ENCODE data around the gene GLO1. TPM values are rescaled to one million over a fixed set of nuclear protein-coding genes. Genes with fewer than 3 reads are reported as not detected.

GLO1 gene
- total RNA-seq, 2 experiments from 2014 or later, result 132 to 133 TPM

GRCh38 chr6:38650207-38650752, 52.7 kb downstream of the GLO1 start:
- POLR2A ChIA-PET, result no interaction called here
- CTCF ChIA-PET, result no interaction called here
- Mint-ChIP-seq H3K27me3 (no peaks in the 10 kb centered on the region), H3K9me3 (no peaks in the 10 kb centered on the region), H3K4me1 (ENCODE audit: low read depth) (no peaks in the 10 kb centered on the region), H3K27ac (no peak overlapping the region), H3K4me3 (no peak overlapping the region), H3K36me3 (peaks cover 5% of the 10 kb centered on the region)
- DNase-seq, result no peak
- intact Hi-C loops (cut with micrococcal nuclease), result no loop called here

- DNase-seq, result no peak
- H3K36me3 Mint-ChIP-seq, result peaks cover 5% of the 10 kb centered on the region
- CTCF ChIA-PET, result no interaction called here
- no peaks in the 10 kb centered on the region for H3K9me3 Mint-ChIP-seq
- no peaks in the 10 kb centered on the region for H3K27me3 Mint-ChIP-seq
- H3K4me1 Mint-ChIP-seq (ENCODE audit: low read depth), result no peaks in the 10 kb centered on the region
- intact Hi-C loops (cut with micrococcal nuclease), result no loop called here
- POLR2A ChIA-PET, result no interaction called here
- no peak overlapping the region for H3K27ac Mint-ChIP-seq
- no peak overlapping the region for H3K4me3 Mint-ChIP-seq
Measured at GRCh38 chr6:38649744-38650143, 53.2 kb downstream of the GLO1 start.

- no peak overlapping the region for H3K27ac Mint-ChIP-seq
- POLR2A ChIA-PET, result no interaction called here
- H3K9me3 Mint-ChIP-seq, result no peaks in the 10 kb centered on the region
- peaks cover 5% of the 10 kb centered on the region for H3K36me3 Mint-ChIP-seq
- intact Hi-C loops (cut with micrococcal nuclease), result no loop called here
- no peaks in the 10 kb centered on the region for H3K4me1 Mint-ChIP-seq (ENCODE audit: low read depth)
- CTCF ChIA-PET, result no interaction called here
- no peak for DNase-seq
- no peak overlapping the region for H3K4me3 Mint-ChIP-seq
- no peaks in the 10 kb centered on the region for H3K27me3 Mint-ChIP-seq
Measured at GRCh38 chr6:38648629-38649028, 54.3 kb downstream of the GLO1 start.

- no peaks in the 10 kb centered on the region for H3K9me3 Mint-ChIP-seq
- ChIA-PET POLR2A (no interaction called here), CTCF (no interaction called here)
- DNase-seq, result no peak
- intact Hi-C loops (cut with micrococcal nuclease), result no loop called here
- no peak overlapping the region for H3K4me3 Mint-ChIP-seq
- H3K4me1 Mint-ChIP-seq (ENCODE audit: low read depth), result peaks cover 5% of the 10 kb centered on the region
- no peak overlapping the region for H3K27ac Mint-ChIP-seq
- H3K27me3 Mint-ChIP-seq, result no peaks in the 10 kb centered on the region
- H3K36me3 Mint-ChIP-seq, result peaks cover 3% of the 10 kb centered on the region
Measured at GRCh38 chr6:38646166-38646878, 56.6 kb downstream of the GLO1 start.

- H3K36me3 Mint-ChIP-seq, result no peaks in the 10 kb centered on the region
- H3K4me3 Mint-ChIP-seq, result no peak overlapping the region
- peaks cover 13% of the 10 kb centered on the region for H3K4me1 Mint-ChIP-seq (ENCODE audit: low read depth)
- DNase-seq, result no peak
- H3K9me3 Mint-ChIP-seq, result no peaks in the 10 kb centered on the region
- H3K27ac Mint-ChIP-seq, result no peak overlapping the region
- ChIA-PET CTCF (no interaction called here), POLR2A (no interaction called here)
- intact Hi-C loops (cut with micrococcal nuclease), result no loop called here
- H3K27me3 Mint-ChIP-seq, result no peaks in the 10 kb centered on the region
Measured at GRCh38 chr6:38644951-38645350, 58.0 kb downstream of the GLO1 start.

GRCh38 chr6:38640216-38640909, 62.6 kb downstream of the GLO1 start:
- intact Hi-C loops (cut with micrococcal nuclease), result no loop called here

GRCh38 chr6:38639498-38640215, 63.3 kb downstream of the GLO1 start, which contains the start of gene BTBD9:
BTBD9 (minus strand) TSS chr6:38639929.
- H3K27ac Mint-ChIP-seq, result peak within 1 kb of the TSS; percentile 90
- POLR2A ChIA-PET, result no interaction called here

More at GRCh38 chr6:38640216-38640909, 62.6 kb downstream of the GLO1 start:
- peak overlapping the region; percentile 88 for H3K4me3 Mint-ChIP-seq
- H3K36me3 Mint-ChIP-seq, result no peaks in the 10 kb centered on the region
- ChIA-PET POLR2A (no interaction called here), CTCF (no interaction called here)
- H3K27ac Mint-ChIP-seq, result peak overlapping the region; percentile 90
- DNase-seq, result no peak
- peaks cover 45% of the 10 kb centered on the region for H3K4me1 Mint-ChIP-seq (ENCODE audit: low read depth)
- H3K9me3 Mint-ChIP-seq, result no peaks in the 10 kb centered on the region
- no peaks in the 10 kb centered on the region for H3K27me3 Mint-ChIP-seq

DNA sequence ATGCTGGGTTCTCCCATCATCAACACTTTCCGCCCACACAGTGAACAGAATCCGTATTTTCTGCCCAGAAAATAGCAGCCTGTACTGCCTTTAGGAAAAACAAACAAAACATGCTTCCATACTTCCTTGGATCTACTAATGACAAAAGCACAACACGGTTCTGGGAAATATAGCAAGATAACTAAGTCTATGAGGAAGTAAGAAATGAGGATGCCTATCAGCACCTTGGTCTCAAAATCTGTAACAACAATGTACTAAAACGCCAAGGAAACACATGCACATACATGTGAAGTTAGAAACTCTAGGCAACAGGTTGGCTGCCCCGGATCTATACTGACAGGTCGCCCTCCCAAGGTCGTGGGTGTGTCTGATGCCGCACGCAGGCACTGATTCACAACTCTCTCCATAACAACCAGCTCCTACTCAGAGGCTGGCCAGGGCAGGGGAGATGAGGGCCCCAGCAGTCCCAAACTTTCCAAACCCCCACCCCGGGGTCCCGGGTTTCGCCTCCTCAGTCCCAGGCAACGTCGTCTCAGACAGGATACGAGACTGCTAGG, 63.9 kb downstream of the GLO1 start:
- Mint-ChIP-seq H3K27me3 (no peaks in the 10 kb centered on the region), H3K4me1 (ENCODE audit: low read depth) (peaks cover 54% of the 10 kb centered on the region), H3K27ac (peak overlapping the region; percentile 90), H3K4me3 (peak overlapping the region; percentile 88), H3K36me3 (no peaks in the 10 kb centered on the region), H3K9me3 (no peaks in the 10 kb centered on the region)
- intact Hi-C loops (cut with micrococcal nuclease), result loop anchor here (1.0 to 5.0 kb wide), 5 partner anchors 47 to 1207 kb away; partner anchors contain the start of genes CMTR1, GLO1 and ZFAND3
- peak; percentile 80 for DNase-seq
- CTCF ChIA-PET, result interaction anchor here (1.4 kb wide), 1 partner anchor 68 kb away, joined by 5 read pairs; no protein-coding TSS in a partner anchor
- POLR2A ChIA-PET, result no interaction called here

More at GRCh38 chr6:38639498-38640215, 63.3 kb downstream of the GLO1 start, which contains the start of gene BTBD9:
- no peaks in the 10 kb centered on the region for H3K9me3 Mint-ChIP-seq
- no peaks in the 10 kb centered on the region for H3K27me3 Mint-ChIP-seq
- no peaks in the 10 kb centered on the region for H3K36me3 Mint-ChIP-seq
- intact Hi-C loops (cut with micrococcal nuclease), result loop anchor here (1.0 to 5.0 kb wide), 5 partner anchors 47 to 1207 kb away; partner anchors contain the start of genes CMTR1, GLO1 and ZFAND3
- H3K4me1 Mint-ChIP-seq (ENCODE audit: low read depth), result peaks cover 48% of the 10 kb centered on the region
- CTCF ChIA-PET, result interaction anchor here (1.4 kb wide), 1 partner anchor 69 kb away, joined by 5 read pairs; no protein-coding TSS in a partner anchor
- peak within 1 kb of the TSS; percentile 88 for H3K4me3 Mint-ChIP-seq
- DNase-seq, result peak; percentile 87

GRCh38 chr6:38637756-38638155, 65.2 kb downstream of the GLO1 start:
- DNase-seq, result no peak
- intact Hi-C loops (cut with micrococcal nuclease), result loop anchor here (2.0 to 5.0 kb wide), 3 partner anchors 45 to 1205 kb away; partner anchors contain the start of genes CMTR1 and ZFAND3
- H3K27ac Mint-ChIP-seq, result no peak overlapping the region
- H3K27me3 Mint-ChIP-seq, result no peaks in the 10 kb centered on the region
- peaks cover 54% of the 10 kb centered on the region for H3K4me1 Mint-ChIP-seq (ENCODE audit: low read depth)
- no peaks in the 10 kb centered on the region for H3K36me3 Mint-ChIP-seq
- no peaks in the 10 kb centered on the region for H3K9me3 Mint-ChIP-seq
- POLR2A ChIA-PET, result no interaction called here
- CTCF ChIA-PET, result no interaction called here
- H3K4me3 Mint-ChIP-seq, result no peak overlapping the region

DNA sequence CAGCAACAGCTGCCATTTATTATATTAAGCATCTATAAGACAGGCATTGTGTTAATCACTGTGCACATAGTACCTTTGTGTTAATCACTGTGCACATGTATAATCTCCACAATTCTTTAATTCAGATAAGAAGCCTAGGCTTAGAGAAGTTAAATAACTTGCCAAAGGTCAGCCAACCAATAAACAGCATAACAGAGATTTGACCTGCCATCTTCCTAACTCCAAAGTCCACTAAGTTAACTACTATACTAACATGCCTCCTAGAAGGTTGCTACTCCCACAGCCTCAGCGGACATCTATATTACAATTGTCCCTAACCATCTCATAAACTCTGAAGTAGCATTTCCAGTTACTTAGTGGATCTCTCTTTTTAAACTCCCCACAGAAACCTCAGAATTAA, 66.9 kb downstream of the GLO1 start:
- no peaks in the 10 kb centered on the region for H3K9me3 Mint-ChIP-seq
- DNase-seq, result no peak
- intact Hi-C loops (cut with micrococcal nuclease), result loop anchor here (5.0 kb wide), 2 partner anchors 44 to 1204 kb away; partner anchors contain the start of gene CMTR1
- POLR2A ChIA-PET, result interaction anchor here (1.1 kb wide), 1 partner anchor 78 kb away, joined by 3 read pairs; no protein-coding TSS in a partner anchor
- H3K27ac Mint-ChIP-seq, result no peak overlapping the region
- no peaks in the 10 kb centered on the region for H3K27me3 Mint-ChIP-seq
- H3K4me3 Mint-ChIP-seq, result no peak overlapping the region
- no peaks in the 10 kb centered on the region for H3K36me3 Mint-ChIP-seq
- H3K4me1 Mint-ChIP-seq (ENCODE audit: low read depth), result peaks cover 52% of the 10 kb centered on the region
- CTCF ChIA-PET, result no interaction called here

DNA sequence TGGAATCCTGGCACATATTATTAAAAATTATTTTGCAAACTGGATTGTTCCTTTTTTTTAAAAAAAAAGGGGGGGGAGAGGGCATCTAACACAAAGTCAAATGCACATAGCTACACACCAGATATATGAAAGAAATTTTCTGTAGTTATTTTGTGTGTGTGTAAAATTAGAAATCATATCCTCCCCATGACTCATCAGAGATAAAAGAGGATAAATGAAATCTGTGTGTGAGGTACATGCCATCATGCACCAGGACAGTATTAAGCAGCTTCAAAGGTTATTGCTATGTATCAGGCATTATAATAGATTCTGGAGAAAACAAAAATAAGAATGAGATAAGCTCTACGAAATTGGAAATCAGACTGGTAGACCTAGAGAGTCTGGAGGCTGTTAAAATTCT, 68.4 kb downstream of the GLO1 start:
- Mint-ChIP-seq H3K36me3 (no peaks in the 10 kb centered on the region), H3K27ac (no peak overlapping the region), H3K27me3 (no peaks in the 10 kb centered on the region), H3K4me3 (no peak overlapping the region), H3K4me1 (ENCODE audit: low read depth) (peaks cover 47% of the 10 kb centered on the region), H3K9me3 (no peaks in the 10 kb centered on the region)
- DNase-seq, result no peak
- intact Hi-C loops (cut with micrococcal nuclease), result no loop called here
- ChIA-PET POLR2A (interaction anchor here (0.6 kb wide), 1 partner anchor 49 kb away, joined by 4 read pairs; no protein-coding TSS in a partner anchor), CTCF (interaction anchor here (1.1 kb wide), 1 partner anchor 139 kb away, joined by 4 read pairs; no protein-coding TSS in a partner anchor)

All from activated CD4-positive, alpha-beta memory T cell treated with anti-CD3 and anti-CD28 coated beads for 36 hours (primary cell).